ENCODE results near the gene KRTAP13-2. TPM values are rescaled to one million over a fixed set of nuclear protein-coding genes. Genes with fewer than 3 reads are reported as not detected.

The KRTAP13-2 gene, protein sequence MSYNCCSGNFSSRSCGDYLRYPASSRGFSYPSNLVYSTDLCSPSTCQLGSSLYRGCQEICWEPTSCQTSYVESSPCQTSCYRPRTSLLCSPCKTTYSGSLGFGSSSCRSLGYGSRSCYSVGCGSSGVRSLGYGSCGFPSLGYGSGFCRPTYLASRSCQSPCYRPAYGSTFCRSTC
- total RNA-seq (2012; rRNA removed) (not detected in 2 replicates), polyA plus RNA-seq (2012; rRNA removed) (not detected in 2 replicates), Bru-seq, nascent RNA (not detected), BruChase-seq, experiment 1, labeled RNA remaining after a 6-hour chase (not detected), BruChase-seq, experiment 2, labeled RNA remaining after a 2-hour chase (not detected)
- not detected in 2 replicates for polyA plus RNA-seq (2012; cell fraction: cytosol; rRNA removed)
- not detected in 2 replicates for polyA plus RNA-seq (2012; cell fraction: nucleus; rRNA removed; ENCODE audit: low replicate concordance)
- long read RNA-seq, result 0 reads

DNA sequence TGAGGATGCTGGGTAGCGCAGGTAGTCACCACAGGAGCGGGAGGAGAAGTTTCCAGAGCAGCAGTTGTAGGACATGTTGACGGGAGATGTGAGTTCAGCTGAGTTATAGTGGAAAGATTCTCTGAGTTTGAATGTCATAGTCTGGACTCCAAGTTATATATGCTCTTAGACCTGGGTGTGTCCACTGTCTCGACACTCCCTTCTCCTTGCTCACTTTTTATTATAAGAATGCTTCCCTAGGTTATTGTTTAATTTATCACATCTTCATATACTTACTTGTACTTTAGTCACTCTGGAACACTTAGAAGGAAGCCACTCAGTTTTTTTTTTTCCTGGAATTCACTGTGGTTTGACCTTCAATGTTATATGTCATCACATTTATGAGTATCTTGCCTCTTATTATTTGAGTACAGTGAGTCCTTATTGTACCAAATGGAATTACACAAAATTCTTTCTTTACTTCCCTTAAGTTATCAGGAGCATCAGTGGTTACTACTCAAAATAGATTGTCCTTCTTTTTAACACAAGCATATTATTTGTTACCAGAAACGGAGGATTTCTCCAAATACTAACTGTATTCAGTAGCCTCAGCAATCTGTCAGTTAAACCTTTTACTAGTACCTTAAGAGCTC is at the start of gene KRTAP13-2:
TSS of gene KRTAP13-2 (minus strand) at position 133 of the 632 bp plus-strand sequence. CDS start at position 75, 58 bp downstream.
- Histone ChIP-seq H3K23ac (ENCODE audit: low read depth, low read length) (no peak within 1 kb of the TSS), H2BK15ac (ENCODE audit: low read depth, low read length) (no peak within 1 kb of the TSS), H4K5ac (ENCODE audit: low read depth, low read length) (no peak within 1 kb of the TSS), H2AK9ac (replicated peaks; ENCODE audit: low read depth, low read length, poor library complexity) (no peak within 1 kb of the TSS), H2BK20ac (ENCODE audit: low read depth, low read length) (no peak within 1 kb of the TSS), H3K4me3 (ENCODE audit: insufficient read depth, low read depth, low read length) (no peak within 1 kb of the TSS), H4K20me1 (ENCODE audit: insufficient read depth, low read length) (no peaks in the 10 kb centered on the region), H3K36me3 (ENCODE audit: control insufficient read depth, insufficient read depth, low read length) (no peaks in the 10 kb centered on the region), H2BK5ac (ENCODE audit: low read depth, low read length, poor library complexity, severe bottlenecking) (no peak within 1 kb of the TSS), H3K79me1 (ENCODE audit: low read depth in 1 of 2, low read length in 2 of 2) (no peaks in the 10 kb centered on the region), H3K27ac (ENCODE audit: insufficient read depth, low read length) (no peak within 1 kb of the TSS), H4K8ac (ENCODE audit: low read depth in 2 of 2, low read length in 2 of 2) (no peak within 1 kb of the TSS), H2AFZ (replicated peaks; ENCODE audit: low read length, poor library complexity) (no peak within 1 kb of the TSS), H4K91ac (ENCODE audit: insufficient read depth, low read depth, low read length) (no peak within 1 kb of the TSS), H3K18ac (ENCODE audit: low read depth, low read length) (no peak within 1 kb of the TSS), H2AK5ac (ENCODE audit: low read depth, low read length) (no peak within 1 kb of the TSS), H3K9me1 (ENCODE audit: insufficient read depth, low read length) (no peaks in the 10 kb centered on the region), H3K27me3 (ENCODE audit: control insufficient read depth, insufficient read depth, low read length) (no peaks in the 10 kb centered on the region), H3K56ac (ENCODE audit: extremely low read depth, insufficient read depth, low read length) (no peak within 1 kb of the TSS), H3K9me3 (ENCODE audit: control insufficient read depth, insufficient read depth, low read length) (peaks cover 8% of the 10 kb centered on the region), H3K4me2 (ENCODE audit: low read depth, low read length) (no peak within 1 kb of the TSS), H3K9ac (ENCODE audit: low read depth, low read length) (no peak within 1 kb of the TSS), H3K14ac (replicated peaks; ENCODE audit: low read depth, low read length) (no peak within 1 kb of the TSS), H3K4ac (ENCODE audit: low read depth, low read length) (no peak within 1 kb of the TSS), H2BK120ac (ENCODE audit: low read depth, low read length) (no peak within 1 kb of the TSS), H3K4me1 (ENCODE audit: control insufficient read depth, insufficient read depth, low read length) (no peaks in the 10 kb centered on the region)
- in situ Hi-C loops (cut with MboI; ENCODE audit: low sequenced_read_pairs), result no loop called here
- ChIA-PET CTCF (no interaction called here), POLR2A (ENCODE audit: unreplicated experiment) (no interaction called here)
- TF ChIP-seq, protein P1, sequence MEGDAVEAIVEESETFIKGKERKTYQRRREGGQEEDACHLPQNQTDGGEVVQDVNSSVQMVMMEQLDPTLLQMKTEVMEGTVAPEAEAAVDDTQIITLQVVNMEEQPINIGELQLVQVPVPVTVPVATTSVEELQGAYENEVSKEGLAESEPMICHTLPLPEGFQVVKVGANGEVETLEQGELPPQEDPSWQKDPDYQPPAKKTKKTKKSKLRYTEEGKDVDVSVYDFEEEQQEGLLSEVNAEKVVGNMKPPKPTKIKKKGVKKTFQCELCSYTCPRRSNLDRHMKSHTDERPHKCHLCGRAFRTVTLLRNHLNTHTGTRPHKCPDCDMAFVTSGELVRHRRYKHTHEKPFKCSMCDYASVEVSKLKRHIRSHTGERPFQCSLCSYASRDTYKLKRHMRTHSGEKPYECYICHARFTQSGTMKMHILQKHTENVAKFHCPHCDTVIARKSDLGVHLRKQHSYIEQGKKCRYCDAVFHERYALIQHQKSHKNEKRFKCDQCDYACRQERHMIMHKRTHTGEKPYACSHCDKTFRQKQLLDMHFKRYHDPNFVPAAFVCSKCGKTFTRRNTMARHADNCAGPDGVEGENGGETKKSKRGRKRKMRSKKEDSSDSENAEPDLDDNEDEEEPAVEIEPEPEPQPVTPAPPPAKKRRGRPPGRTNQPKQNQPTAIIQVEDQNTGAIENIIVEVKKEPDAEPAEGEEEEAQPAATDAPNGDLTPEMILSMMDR (conservative IDR thresholded peaks at IDR 0.05; ENCODE audit: low read depth, low read length), result no peak
- TF ChIP-seq CEBPB (IDR thresholded peaks at IDR 0.05; ENCODE audit: low read depth, low read length) (no peak), FOS (IDR thresholded peaks at IDR 0.05; ENCODE audit: low read depth, low read length) (no peak), RCOR1 (IDR thresholded peaks at IDR 0.05; ENCODE audit: insufficient replicate concordance, low read length) (no peak), BHLHE40 (IDR thresholded peaks at IDR 0.05; ENCODE audit: low read depth, low read length) (no peak), CHD1 (IDR thresholded peaks at IDR 0.05; ENCODE audit: low read depth, low read length) (no peak), POLR2A (IDR thresholded peaks at IDR 0.05; ENCODE audit: low read depth, low read length) (no peak)
- TF ChIP-seq, protein P2, sequence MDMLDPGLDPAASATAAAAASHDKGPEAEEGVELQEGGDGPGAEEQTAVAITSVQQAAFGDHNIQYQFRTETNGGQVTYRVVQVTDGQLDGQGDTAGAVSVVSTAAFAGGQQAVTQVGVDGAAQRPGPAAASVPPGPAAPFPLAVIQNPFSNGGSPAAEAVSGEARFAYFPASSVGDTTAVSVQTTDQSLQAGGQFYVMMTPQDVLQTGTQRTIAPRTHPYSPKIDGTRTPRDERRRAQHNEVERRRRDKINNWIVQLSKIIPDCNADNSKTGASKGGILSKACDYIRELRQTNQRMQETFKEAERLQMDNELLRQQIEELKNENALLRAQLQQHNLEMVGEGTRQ (IDR thresholded peaks at IDR 0.05; ENCODE audit: low read depth, low read length), result no peak
- TF ChIP-seq, protein P3, sequence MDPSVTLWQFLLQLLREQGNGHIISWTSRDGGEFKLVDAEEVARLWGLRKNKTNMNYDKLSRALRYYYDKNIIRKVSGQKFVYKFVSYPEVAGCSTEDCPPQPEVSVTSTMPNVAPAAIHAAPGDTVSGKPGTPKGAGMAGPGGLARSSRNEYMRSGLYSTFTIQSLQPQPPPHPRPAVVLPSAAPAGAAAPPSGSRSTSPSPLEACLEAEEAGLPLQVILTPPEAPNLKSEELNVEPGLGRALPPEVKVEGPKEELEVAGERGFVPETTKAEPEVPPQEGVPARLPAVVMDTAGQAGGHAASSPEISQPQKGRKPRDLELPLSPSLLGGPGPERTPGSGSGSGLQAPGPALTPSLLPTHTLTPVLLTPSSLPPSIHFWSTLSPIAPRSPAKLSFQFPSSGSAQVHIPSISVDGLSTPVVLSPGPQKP (IDR thresholded peaks at IDR 0.05; ENCODE audit: borderline replicate concordance, low read depth, low read length), result no peak
- intact Hi-C loops (cut with micrococcal nuclease), result no loop called here
- dilution Hi-C loops (cut with HindIII; ENCODE audit: low sequenced_read_pairs, unreplicated experiment), result no loop called here
- no TSS peak for BruUV-seq (replicated peaks)
- WGBS, 2 experiments (ENCODE audit: extremely low coverage in 2 of 2, insufficient read length in 1 of 2), result no CpG with 5 or more reads among the region's 5 CpGs
- no peak for ATAC-seq (ENCODE audit: low read depth)
- DNase-seq, result no peak

Measured in IMR-90 (cell line).